HG03060 (cell line): ENCODE data around the gene MYBPC2.
A peak's percentile ranks its signal among the peaks of the same experiment; 100 is the strongest.
"Not testable (repeated sequence)": the region's sequence is repeated elsewhere in the genome, so short reads cannot be mapped to it uniquely, and the experiment has no call there.

Experiments
- ATAC-seq: cut with Tn5 transposase; IDR thresholded peaks from one replicate; pipeline ENCODE4 v1.9.1; 2021; ENCODE audit warnings: low read depth, moderate number of reproducible peaks; ENCODE audit not compliant: unreplicated experiment

MYBPC2 gene

DNA sequence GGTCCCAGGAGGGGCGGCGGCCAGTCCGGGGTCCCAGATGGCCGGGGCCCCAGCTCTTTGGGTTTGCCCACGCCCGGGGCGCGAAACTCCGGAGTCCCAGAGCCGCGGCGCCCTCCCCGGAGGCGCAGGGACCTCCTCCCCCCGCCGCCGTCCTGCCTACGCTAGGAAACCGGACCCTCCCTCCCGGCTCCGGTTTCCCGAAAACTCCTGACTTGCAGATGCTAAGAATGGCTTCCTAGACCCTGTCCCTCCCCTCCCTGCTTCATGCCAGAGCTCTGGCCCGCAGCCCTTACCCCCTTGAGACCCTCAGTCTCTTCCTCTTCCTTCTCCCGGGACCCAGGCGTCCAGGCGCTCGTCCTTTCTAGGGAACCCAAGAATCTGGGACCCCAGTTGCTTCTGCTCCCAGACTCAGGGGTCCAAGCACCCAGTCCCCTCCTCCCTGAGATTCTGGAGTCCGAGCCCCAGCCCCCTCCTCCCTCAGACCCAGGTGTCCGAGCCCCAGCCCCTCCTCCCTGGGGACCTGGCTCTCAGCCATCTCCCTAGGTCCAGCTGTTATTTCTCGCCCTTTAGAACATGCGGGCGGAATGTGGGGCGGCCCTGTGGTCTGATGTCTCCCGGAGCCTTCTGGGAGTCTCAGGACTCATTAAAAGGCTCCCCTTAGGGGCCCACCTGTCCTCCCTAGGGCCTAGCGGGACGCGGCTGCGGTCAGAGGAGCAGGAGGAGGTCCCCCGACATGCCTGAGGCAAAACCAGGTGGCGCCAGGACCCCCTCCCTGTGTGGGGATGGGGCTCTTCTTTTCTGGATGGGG is at the start of gene MYBPC2:
Gene MYBPC2 (plus strand): TSS at position 672 of the 808 bp plus-strand sequence. CDS start 62 bp downstream, at position 734.
- ATAC-seq: no peak

DNA sequence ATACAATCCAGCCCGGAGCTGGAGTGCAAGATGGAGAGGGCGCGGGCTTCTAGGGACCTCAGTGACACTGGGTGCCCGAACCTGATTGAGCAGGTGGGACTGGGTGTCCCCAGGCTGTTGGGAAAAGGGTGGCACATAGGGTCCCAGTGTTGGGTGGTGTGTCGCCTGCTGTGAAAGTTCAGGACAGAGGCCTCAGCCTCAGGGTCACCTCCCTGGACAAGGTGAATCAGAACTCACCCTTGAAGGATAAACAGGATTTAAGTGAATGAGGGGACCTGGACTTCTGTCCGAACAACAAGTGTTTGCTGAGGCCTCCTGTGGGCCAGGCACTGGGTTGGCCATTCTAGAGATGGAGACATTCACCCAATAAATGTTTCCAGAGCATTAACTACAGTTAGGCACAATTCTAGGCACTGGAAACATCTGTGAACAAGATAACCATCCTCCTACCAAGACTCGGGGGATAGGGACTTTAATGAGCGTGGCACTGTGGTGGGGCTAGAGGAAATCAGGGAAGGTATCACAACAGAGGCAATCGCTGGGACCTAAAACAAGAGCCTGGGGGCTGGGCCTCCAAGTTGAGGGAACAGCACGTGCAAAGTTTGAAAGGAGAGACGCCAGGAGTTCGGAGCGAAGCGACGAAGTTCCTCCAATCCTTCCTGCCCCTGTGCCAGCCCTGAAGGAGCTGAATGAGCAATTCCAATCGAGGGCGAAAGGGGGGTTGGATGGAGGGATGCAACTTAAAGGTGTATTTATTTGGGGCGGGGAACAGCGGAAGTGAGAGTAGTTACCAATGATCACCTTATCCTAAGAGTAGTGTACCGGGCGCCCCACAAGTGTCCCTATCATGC is 49.5 kb upstream of the MYBPC2 start:
- no peak for ATAC-seq

DNA sequence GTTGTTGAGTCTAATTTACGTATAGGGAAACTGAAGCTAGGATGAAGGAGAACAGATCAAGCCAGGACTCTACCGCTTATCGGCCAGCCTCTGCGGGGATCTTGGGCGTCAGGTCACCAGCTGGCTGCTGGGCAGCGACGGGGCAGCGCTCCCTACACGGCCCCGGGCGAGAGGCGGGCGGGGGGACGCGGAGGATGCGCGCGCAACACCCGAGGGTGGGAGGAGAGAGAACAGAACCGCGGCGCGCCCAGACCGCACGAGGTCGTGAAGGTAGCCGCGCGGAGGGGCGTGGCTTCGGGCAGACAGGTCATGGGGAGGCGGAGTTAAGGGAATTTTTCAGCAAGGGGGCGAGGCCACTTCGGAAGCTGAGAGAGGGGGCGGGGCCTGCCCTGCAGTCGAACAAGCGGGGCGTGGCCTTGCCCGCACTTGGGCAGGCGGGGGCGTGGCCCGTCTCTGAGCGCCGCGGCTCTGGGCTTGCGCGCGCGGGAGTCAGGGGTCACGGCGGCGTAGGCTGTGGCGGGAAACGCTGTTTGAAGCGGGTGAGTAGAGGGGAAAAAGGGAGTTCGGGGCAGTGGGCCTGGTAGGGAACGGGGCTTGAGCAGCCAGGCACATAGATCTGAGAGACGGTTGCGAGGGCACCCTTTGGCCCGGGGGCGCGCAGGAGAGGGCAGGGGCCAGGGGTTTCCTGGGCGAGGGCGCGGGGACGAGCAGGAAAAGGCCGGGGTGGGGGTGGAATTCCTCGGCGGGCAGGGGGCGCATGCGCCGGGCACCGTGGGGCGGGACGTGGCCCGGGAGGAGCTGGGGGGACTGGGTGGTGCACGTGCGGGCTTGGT is 48.6 kb upstream of the MYBPC2 start, which contains the start of gene POLD1:
Gene POLD1 (plus strand): TSS at position 496 of the 833 bp plus-strand sequence. CDS start 14,505 bp downstream, outside the sequence.
- peak; percentile 72 for ATAC-seq

DNA sequence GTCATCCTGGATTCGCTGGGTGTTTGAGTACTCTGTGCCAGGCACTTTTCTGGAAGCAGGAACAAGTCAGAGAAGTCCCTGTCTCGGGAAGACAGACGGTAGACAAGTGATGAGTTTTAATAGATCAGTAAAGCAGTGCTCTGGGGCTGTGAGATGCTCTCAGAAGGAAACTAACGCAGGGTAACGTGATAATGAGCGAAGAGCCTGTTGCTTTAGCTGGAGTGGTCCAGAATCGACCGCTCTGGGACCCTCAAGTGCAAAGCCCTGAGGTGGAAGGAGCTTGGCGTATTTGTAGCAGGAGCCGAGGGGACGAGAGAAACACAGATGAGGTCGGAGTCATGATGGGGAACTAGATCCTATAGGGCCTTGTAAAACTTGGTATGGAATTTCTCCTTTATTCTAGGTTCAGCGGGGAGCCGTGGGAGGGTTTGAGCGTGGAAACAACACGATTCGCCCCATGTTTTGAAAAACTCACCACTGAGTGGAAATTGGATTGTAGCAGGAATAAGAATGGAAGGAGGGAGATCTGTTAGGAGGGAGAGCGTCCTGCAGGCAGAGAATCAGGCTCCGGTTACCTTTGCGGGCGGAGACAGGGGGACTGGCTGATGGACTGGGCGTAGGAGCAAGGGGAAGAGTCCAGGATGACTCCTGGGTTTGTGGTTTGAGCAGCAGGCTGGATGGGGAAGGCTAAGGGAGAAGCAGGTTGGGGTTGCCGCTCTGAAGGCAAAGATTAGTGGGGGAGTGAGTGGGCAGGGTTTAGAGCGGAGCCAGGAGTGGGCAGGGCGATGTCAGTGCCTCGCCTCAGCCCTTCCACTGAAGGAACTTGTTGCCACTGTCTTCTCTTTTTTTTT is 47.8 kb upstream of the MYBPC2 start:
- no peak for ATAC-seq

DNA sequence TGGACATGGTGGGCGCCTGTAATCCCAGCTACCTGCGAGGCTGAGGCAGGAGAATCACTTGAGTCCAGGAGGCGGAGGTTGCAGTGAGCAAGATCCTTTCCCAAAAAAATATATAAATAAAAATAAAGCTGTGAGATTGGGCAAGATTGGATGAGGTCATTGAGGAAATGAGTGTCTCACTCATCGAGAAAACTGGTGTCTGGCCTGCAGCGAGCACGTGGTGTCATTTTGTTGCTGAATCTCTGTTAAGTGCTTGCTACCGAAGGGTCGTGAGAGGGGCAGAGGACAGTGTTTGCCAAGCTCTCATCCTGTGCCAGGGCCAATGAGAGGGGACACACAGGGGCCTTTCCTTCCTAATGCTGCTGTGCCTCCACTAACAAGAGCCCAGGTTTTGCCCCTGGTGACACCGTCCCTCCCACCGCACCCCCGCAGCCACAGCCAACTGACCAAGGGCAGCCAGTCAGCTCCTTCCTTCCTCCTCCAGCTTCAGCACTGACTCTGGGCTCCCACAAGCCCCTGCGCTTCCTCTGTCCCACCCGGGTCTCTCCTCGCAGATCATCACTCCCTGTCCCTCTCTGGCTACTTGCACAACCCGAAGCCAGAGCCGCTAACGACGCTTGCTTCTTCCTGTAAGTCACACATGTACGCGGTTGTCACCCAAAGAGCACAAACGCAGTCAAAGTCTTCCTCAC is 45.4 kb upstream of the MYBPC2 start:
- ATAC-seq: no peak

DNA sequence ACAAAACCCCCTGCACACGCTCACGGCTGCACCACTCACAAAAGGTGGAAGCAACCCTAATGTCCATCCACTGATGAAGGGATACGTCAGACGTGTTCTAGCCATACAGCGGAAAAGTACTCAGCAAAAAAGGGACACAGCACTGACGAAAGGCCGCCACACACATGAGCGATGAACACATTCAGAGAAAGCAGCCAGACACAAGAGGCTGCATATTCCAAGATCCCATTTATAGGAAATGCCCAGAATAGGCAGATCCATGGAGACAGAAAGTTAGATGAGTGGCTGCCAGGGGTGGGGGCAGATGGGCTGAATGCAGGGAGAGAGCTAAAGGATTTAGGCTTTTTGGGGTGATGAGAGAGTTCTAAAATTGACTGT is 44.8 kb upstream of the MYBPC2 start:
- ATAC-seq: no peak

DNA sequence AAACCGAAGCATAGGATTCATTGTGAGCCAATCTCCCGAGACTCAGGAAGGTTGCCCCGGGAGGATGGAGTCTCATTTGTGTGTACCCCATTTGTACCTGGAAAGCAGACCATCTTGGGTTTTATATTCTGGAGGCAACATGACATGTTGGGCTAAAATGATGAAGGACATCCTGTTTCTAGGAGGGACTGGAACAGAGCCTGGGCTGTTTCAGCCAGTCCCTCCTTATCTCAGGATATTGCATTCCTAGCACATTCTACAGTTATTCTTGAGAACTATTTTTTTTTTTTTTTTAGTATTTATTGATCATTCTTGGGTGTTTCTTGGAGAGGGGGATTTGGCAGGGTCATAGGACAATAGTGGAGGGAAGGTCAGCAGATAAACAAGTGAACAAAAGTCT is 42.4 kb upstream of the MYBPC2 start:
- ATAC-seq: not testable (repeated sequence)

DNA sequence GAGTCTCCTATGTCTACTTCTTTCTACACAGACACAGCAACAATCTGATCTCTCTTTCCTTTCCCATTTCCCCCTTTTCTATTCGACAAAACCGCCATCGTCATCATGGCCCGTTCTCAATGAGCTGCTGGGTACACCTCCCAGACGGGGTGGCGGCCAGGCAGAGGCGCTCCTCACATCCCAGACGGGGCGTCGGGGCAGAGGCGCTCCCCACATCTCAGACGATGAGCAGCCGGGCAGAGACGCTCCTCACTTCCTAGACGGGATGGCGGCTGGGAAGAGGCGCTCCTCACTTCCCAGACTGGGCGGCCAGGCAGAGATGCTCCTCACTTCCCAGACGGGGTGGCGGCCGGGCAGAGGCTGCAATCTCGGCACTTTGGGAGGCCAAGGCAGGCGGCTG is 41.7 kb upstream of the MYBPC2 start:
- not testable (repeated sequence) for ATAC-seq

DNA sequence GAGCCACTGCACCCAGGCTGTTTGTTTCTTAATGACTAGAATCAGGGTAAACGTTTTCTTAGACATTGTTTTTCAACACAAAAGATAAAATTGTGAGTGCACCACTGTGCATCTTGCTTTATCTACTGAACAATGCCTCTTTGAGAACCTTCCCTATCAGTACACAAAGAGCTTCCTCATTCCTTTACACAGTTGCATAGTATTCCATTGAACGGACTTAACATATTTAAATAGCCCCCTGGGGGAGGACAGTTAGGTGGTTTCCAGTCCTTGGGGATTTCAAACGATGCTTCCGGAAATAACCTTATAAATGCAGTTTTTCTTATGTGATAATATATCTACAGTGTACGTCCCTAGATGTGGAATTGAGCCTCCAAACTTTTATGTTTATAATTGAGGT is 39.9 kb upstream of the MYBPC2 start:
- ATAC-seq: no peak

DNA sequence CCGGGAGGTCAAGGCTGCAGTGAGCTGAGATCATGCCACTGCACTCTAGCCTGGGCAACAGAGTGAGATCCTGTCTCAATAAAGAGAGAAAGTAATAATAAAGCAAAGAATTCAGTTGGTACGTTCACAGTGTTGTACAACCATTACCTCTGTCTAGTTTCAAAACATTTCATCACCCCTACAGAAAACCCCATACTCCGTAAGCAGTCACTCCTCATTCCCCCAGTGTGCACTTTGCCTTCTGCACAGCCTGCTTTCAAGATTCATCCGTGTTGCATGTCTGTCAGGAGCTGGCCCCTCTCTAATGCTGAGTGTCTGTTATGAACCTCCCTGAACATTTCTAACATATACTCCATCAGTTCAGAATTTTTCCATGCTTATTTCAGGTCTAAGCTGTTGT is 39.1 kb upstream of the MYBPC2 start:
- ATAC-seq: no peak

DNA sequence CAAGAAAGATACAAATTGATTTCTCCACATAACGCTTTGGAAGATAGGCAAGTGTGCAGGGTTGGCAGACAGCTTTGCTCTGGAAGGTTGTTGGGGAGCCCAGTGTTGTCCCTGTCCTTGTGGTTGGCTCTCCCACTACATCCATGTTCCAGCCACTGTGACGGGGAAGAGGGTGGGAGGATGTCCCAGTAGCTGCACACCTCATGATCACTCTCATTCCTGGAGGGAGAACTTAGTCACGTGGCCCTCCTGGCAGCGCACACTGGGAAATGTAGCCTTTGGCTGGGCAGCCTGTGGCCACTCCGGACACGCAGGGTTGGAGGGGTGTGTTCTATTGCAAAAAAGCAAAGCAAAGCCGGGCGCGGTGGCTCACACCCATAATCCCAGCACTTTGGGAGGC is 38.7 kb upstream of the MYBPC2 start:
- ATAC-seq: no peak

DNA sequence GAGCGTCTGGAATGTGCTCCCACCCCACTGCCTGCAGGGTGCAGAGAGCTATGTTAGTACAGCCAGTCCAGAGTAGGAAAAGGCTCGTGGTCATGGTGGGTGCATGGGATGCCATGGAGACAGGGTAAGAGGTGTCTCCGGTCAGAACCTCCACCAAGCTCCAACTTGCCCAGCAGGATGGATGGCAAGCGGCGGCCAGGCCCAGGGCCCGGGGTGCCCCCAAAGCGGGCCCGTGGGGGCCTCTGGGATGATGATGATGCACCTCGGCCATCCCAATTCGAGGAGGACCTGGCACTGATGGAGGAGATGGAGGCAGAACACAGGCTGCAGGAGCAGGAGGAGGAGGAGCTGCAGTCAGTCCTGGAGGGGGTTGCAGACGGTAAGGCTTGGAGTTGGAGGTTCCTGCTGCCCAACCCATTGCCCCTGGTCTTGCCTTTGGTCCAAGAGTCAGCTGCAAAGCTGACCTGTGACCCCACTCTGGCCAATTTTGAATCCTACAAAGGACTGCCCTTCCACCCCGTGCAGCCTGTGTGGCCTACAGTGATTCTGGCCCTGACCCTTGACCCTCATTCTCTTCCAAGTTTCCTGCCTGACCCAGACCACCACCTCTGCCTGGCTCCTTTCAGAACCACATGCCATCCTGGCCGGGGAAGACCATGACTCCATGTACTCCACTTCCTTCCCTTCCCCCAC is 33.9 kb upstream of the MYBPC2 start:
- no peak for ATAC-seq

DNA sequence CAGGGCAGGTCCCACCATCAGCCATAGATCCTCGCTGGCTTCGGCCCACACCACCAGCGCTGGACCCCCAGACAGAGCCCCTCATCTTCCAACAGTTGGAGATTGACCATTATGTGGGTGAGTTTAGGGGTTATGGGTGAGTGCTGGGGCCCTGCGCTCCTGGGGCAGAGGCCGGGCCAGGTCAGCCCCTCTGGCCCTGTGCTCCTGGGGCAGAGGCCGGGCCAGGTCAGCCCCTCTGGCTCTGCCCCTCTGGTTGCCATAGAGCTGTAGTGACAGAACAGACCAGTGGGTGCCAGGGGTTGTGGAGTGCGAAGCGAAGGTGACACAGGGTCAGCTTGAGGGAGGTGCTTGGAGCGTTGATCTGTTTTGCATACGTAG is 33.3 kb upstream of the MYBPC2 start:
- no peak for ATAC-seq

DNA sequence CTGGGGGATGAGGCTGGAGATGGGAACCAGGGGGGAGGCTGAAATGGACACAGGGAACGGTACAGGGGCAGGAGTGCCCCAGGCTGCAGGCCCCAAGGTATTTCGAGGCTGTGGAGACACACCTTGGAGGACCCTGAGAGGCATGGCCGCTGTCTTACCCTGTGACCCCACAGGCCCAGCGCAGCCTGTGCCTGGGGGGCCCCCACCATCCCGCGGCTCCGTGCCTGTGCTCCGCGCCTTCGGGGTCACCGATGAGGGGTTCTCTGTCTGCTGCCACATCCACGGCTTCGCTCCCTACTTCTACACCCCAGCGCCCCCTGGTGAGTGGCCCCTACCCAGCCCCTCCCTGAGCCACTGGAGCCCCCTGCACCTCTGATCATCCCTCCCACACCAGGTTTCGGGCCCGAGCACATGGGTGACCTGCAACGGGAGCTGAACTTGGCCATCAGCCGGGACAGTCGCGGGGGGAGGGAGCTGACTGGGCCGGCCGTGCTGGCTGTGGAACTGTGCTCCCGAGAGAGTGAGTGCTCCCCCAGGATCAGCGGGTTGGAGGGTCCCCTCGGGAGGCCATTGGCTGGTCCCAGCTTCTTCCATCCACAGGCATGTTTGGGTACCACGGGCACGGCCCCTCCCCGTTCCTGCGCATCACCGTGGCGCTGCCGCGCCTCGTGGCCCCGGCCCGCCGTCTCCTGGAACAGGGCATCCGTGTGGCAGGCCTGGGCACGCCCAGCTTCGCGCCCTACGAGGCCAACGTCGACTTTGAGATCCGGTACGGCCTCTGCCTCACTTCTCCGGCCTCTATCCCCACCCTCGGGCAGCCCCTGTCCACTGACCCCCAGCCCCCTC is 30.9 kb upstream of the MYBPC2 start:
- ATAC-seq: no peak

DNA sequence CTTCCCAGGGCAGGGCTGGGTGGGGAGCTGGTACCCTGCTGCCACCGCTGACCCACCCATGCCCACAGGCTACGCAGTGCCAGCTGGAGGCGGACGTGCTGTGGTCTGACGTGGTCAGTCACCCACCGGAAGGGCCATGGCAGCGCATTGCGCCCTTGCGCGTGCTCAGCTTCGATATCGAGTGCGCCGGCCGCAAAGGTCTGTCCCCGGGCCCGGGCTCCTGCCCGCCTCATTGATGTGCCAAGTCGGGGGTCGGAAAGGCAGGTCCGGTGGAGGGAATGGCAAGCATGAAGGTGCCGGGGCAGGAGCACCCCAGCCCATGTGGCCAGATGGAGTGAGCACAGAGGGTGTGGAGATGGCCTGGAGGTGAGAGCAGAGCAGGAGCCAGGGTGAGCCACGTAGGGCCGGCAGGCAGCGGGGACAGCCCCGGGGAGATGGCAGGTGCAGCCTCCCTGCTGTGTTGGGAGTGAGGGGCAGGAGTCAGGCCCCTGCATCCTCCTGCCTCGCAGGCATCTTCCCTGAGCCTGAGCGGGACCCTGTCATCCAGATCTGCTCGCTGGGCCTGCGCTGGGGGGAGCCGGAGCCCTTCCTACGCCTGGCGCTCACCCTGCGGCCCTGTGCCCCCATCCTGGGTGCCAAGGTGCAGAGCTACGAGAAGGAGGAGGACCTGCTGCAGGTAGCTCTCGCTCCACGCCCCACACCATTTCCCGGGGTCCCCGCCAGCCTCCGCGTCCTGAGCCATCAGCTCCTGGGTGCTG is 30.0 kb upstream of the MYBPC2 start:
- no peak for ATAC-seq

DNA sequence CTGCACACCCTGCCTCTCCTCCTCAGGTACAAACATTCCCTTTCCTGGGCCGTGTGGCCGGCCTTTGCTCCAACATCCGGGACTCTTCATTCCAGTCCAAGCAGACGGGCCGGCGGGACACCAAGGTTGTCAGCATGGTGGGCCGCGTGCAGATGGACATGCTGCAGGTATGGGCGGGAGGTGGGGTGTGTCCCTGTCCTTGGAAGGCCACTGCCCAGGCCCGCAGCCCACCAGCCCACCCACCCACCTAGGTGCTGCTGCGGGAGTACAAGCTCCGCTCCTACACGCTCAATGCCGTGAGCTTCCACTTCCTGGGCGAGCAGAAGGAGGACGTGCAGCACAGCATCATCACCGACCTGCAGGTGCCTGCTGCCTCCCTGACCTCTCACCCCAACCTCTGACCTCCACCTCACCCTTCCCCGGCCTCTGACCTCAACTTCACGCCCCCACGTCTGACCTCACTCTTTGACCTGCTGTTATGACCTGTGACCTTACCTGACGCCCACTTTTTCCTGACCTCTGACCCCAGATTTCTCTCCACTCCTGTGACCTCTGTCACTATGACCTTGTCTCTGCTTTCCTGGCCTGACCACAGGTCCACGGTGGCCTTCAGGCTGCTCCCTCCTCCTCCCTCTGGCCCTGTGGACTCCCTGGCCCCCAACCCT is 26.4 kb upstream of the MYBPC2 start:
- ATAC-seq: no peak

DNA sequence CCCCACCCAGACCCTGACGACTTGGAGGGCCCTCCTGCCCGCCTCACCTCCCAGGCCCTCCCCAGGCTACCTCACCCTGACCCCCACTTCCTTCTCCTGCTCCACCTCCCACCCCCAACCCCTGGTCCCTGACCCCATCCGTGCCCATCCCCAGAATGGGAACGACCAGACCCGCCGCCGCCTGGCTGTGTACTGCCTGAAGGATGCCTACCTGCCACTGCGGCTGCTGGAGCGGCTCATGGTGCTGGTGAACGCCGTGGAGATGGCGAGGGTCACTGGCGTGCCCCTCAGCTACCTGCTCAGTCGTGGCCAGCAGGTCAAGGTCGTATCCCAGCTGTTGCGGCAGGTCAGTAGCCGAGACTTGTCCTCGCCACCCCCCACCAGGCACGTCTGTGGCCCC is 25.9 kb upstream of the MYBPC2 start:
- ATAC-seq: no peak
